Measurements from ENCODE around the gene SHROOM1.
"Not testable (repeated sequence)": the region's sequence is repeated elsewhere in the genome, so short reads cannot be mapped to it uniquely, and the experiment has no call there.

The SHROOM1 gene

DNA sequence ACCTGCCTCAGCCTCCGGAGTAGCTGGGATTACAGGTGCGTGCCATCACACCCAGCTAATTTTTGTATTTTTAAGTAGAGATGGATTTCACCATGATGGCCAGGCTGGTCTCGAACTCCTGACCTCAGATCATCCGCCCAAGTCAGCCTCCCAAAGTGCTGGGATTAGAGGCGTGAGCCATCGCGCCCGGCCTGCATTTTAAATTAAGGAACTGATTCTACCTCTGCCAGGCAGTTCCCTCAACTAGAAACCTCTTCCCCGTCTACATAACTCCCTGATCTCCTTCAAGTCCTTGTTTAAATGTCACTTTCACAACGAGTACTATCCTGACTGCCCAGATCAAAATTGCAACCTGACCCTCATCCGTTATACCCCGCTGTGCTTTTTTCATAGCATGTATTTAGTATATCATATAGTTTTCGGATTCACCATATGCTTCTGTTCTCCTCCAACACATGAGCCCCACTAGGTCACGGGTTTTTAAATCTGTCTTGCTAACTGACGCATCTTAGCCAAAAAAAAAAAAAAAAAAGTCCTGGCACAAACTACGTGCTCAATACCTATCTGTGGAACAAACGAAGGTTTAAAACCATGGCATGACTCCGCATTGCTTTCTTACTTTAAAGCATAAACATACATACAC is 18.2 kb downstream of the SHROOM1 start:
- DNase-seq = no peak

GRCh38 chr5:132810605-132811004 is 19.8 kb downstream of the SHROOM1 start:
- no peak for DNase-seq

GRCh38 chr5:132808866-132809265 is 21.6 kb downstream of the SHROOM1 start:
- DNase-seq = no peak

- DNase-seq = no peak
Observed at GRCh38 chr5:132808448-132808847, 22.0 kb downstream of the SHROOM1 start.

GRCh38 chr5:132807163-132807838 is 23.1 kb downstream of the SHROOM1 start:
- peak in 32 of 58 donors; percentile 28 to 76 (median 48) for DNase-seq

GRCh38 chr5:132806804-132807162 is 23.7 kb downstream of the SHROOM1 start:
- DNase-seq = not testable (repeated sequence)

- not testable (repeated sequence) for DNase-seq
Observed at GRCh38 chr5:132805872-132806271, 24.6 kb downstream of the SHROOM1 start.

GRCh38 chr5:132804219-132804618 is 26.2 kb downstream of the SHROOM1 start:
- DNase-seq = not testable (repeated sequence)

GRCh38 chr5:132802685-132803066 is 27.8 kb downstream of the SHROOM1 start:
- DNase-seq = not testable (repeated sequence)

GRCh38 chr5:132802044-132802684 is 28.3 kb downstream of the SHROOM1 start:
- DNase-seq = no peak

- DNase-seq = peak in 20 of 58 donors; percentile 14 to 86 (median 40)
Observed at GRCh38 chr5:132800545-132800944, 29.9 kb downstream of the SHROOM1 start.

DNA sequence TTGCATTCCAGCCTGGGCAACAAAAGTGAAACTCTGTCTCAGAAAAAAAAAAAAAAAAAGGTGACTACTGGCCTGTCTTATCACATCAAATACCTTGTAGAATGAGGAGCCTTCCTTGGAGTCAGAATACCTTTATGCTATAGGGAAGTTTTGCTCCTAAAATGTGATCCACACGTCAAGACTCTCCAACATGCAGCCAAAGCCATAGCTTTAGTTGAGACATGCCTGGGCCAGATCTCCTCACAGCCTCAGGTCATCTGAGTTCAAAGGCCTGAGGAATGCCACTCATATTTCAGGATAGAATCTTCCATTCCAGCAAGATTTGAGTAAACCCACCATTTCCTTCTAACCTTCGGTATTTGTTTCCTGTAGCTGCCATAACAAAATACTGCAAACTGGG is 31.1 kb downstream of the SHROOM1 start:
- no peak for DNase-seq

GRCh38 chr5:132797651-132798050 is 32.8 kb downstream of the SHROOM1 start:
- DNase-seq = peak in 24 of 58 donors; percentile 25 to 75 (median 48)

- no peak for DNase-seq
Observed at GRCh38 chr5:132791026-132791425, 39.4 kb downstream of the SHROOM1 start.

- DNase-seq = peak in 20 of 58 donors; percentile 21 to 66 (median 46)
Observed at GRCh38 chr5:132790201-132790865, 40.1 kb downstream of the SHROOM1 start.

DNA sequence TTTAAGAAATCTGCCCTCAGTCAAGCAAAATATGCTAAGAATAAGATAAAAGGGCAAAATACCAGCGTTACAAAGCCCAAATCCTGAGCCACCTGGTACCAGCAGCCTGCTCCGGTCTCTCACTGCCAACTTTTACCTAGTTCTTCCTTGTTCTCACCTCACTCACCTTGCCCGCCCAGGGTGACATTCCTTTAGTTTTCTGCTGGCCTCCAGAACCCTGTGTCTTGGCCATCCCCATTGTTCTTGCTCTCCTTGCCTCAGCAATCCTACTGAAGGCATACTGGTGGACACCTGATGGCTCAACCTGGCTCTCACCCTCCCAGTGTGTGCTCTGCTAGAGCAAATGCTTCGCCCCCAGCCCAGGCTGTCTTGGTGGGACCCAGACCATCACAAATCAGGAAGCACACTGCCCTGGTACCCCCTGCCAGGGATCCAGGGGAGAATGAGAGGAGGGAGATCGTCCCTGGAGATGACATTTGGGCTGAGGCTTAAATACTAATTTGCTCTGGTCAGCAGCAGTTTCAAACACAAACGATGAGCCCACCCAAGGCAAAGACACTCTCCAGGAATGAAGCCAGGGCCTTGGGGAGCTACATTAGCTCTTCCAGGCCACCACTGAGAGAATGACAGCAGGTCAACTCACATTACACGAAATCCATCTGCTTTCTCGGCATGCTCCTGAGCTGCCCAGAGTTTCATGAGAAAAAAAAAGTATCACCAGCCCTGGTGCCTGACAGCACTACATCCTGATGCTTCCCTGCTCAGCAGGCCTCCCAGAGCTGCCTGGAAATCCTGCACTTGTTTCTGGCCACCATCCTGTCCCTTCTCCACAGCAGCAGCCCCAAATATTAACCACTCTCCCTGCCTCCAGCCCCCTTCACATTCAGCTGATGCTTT is 41.2 kb downstream of the SHROOM1 start:
- DNase-seq = no peak

GRCh38 chr5:132788508-132788907 is 41.9 kb downstream of the SHROOM1 start:
- no peak for DNase-seq

DNA sequence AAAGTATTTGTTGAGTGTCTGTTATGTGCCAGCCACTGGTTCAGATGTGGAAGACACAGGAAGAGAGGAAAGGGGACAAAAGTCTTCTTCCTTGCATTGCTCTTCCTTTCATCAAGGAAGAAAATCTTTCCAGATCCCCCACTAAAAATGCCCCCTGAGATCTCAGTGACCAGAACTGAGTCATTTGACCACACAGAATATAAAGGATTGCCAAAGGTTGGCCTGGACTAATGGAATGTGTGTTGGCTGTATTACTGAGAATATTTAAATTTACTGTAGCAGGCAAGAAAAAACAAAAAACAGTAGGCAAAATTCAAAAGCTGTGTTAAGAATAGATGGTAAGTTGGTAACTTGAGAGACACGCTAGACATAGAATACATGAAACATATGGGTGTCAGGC is 43.4 kb downstream of the SHROOM1 start:
- no peak for DNase-seq

DNA sequence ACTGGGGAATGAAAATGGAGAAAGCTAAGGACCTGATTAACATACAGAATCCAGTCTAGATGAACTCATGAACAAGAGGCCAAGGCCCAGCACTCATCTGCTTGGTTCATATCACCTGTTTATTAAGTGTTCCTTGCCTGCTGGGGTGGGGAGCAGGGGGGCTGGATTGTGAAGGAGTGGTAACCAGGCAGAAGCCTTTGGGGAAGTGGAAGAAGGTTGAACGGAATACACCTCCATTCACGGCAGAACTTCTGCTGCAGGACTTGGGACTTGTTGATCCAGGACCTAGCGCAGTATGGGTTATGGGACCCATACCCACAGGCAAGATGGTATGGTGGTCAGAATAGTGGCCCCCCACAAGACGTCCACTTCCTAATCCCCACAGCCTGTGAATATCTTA is 44.6 kb downstream of the SHROOM1 start:
- DNase-seq = no peak

DNA sequence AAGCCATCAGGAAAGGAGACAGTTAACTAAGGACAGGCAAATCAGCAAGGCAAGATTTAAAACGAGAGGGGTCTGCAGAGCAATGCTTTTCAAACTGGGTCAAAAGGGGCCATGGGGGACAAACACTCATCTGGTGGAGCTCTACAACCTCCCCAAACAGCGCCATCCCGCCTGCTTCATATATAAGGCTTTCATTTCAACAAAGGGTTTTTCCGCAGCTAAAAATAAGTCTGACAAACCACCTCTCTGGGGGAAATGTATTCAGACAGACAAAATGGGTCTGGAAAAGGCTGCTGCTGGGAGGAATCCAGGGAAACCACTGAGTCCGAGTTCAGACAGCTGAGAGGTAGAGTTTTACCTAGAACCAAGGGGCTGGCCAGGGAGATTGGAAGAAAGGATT is 45.1 kb downstream of the SHROOM1 start:
- no peak for DNase-seq

DNA sequence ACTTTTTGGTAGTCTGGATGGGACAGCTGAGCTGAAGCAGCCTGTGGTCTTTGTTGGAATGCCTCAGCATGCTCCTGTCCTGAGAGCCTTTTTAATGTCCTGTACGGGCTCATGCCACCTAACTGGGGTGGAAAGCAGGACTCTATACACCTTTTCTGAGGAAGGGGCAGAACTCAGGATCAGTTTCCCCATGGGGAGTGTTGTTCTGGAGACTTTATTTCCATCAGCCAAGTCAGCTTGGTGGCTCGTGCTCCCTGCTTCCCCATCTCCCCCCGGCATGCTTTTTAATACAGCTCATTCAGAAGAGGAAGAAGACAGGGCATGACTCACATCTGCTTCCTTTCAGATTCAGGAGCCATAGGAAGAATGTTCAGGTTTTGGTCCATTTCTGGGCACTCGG is 48.3 kb downstream of the SHROOM1 start:
- peak in 9 of 58 donors; percentile 13 to 62 (median 19) for DNase-seq

Measured in anterior cingulate cortex (tissue), 58 donors.